Nephron progenitor cell (in vitro differentiated cells): ENCODE data around the gene VPS13D.

ENCODE experiments used
- DNase-seq: peaks from one replicate; pipeline ENCODE4 v3.0.0; 2021
- H3K27ac Mint-ChIP-seq: 2 replicates; pipeline ENCODE4 v1.8.0; 2021; ENCODE audit warnings: mild to moderate bottlenecking, moderate library complexity, mixed read lengths
- H3K27me3 Mint-ChIP-seq: 2 replicates; pipeline ENCODE4 v1.8.0; 2021; ENCODE audit warnings: mild to moderate bottlenecking, low read depth, mixed read lengths; ENCODE audit not compliant: poor library complexity
- H3K36me3 Mint-ChIP-seq: 2 replicates; pipeline ENCODE4 v1.8.0; 2021; ENCODE audit warnings: low read depth, mixed read lengths
- H3K4me1 Mint-ChIP-seq: 2 replicates; pipeline ENCODE4 v1.8.0; 2021; ENCODE audit warnings: mixed read lengths
- H3K4me3 Mint-ChIP-seq: 2 replicates; pipeline ENCODE4 v1.8.0; 2021; ENCODE audit warnings: mild to moderate bottlenecking, moderate library complexity, mixed read lengths
- H3K9me3 Mint-ChIP-seq: 2 replicates; pipeline ENCODE4 v1.8.0; 2021; ENCODE audit warnings: mild to moderate bottlenecking, moderate library complexity, mixed read lengths
- CTCF ChIP-seq: fragments of 200-600 bp; sonication (generic); IDR thresholded peaks from 2 replicates; pipeline ENCODE4 v1.5.0; 2021; ENCODE audit warnings: antibody characterized with exemption

Gene VPS13D

DNA sequence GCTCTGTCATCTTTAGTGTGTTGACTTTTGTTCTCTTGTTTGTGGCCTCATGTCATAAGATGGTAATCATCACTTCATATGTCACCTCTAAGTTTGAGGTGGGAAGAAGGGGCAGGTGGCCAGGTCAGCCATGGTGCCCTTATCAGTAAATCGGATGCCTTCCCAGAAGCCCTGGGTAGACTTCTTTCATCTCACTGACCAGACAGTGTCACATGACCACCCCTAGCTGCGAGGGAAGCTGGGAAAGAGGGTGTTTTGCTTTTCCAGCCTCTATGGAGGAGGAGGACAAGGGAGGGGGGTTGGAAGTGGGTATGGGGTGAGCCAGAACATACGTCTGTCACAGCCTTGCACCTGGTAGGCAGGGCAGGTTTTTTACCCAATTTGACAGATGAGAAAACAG lies 34.4 kb upstream of the VPS13D start:
- Mint-ChIP-seq H3K27ac (no peak overlapping the region), H3K4me3 (no peak overlapping the region), H3K36me3 (no peaks in the 10 kb centered on the region), H3K9me3 (no peaks in the 10 kb centered on the region), H3K27me3 (peaks cover under 1% of the 10 kb centered on the region), H3K4me1 (peaks cover 40% of the 10 kb centered on the region)
- no peak for TF ChIP-seq CTCF
- DNase-seq: no peak

DNA sequence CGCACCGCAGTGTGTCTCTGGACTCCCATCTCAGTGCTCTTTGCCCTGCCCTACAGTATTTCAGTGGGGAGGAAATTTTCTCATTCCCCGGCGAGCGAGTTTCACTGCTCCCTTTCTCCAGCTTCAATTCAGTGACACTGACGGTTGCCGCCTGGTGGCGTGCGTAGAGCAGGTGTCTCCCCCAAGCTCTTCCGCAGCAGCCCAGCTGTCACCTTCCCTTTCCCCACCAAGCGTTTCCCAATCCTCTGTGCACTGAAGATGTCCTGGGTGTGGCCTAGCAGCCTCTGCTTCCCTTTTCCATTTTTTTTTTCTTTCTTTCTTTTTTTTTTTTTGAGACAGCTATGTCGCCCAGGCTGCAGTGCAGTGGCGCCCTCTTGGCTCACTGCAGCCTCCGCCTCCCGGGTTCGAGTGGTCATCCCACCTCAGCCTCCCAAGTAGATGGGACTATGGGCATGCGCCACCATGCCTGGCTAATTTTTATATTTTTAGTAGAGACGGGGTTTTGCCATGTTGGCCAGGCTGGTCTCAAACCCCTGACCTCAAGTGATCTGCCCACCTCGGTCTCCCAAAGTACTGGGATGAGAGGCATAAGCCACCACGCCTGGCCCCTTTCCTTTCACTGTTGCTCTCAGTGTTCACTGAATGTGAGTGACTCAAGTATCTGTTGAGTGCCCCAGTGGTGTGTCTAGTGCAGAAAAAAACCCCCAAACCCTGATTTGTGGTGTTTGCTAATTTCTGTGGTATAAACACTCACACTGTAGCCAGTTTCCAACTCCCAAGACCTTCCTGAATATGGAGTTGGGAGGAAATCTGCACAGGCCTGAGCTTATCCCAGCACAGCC lies 33.0 kb upstream of the VPS13D start:
- Mint-ChIP-seq H3K27me3 (peaks cover 3% of the 10 kb centered on the region), H3K9me3 (no peaks in the 10 kb centered on the region), H3K4me1 (peaks cover 41% of the 10 kb centered on the region), H3K4me3 (no peak overlapping the region), H3K27ac (no peak overlapping the region), H3K36me3 (no peaks in the 10 kb centered on the region)
- peak; percentile 30 for TF ChIP-seq CTCF
- DNase-seq: no peak

DNA sequence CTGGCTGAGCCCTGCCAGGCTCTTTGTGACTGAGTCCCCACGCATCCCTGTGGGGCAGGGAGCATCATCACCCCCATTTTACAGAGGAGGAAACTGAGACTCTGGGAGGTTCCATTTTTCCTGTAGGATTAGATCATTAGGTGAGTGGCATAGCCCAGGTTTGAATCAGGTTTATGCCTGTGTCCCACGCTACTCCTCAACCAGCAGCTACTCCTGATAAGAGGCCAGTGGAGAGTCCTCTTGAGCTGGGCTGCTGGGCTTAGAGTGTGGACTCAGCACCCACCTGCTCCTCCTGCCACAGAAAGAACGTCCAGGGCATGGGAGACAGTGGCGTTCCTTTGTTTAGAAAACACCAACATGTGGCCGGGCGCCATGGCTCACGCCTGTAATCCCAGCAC lies 32.3 kb upstream of the VPS13D start:
- Mint-ChIP-seq H3K4me3 (no peak overlapping the region), H3K27me3 (peaks cover 3% of the 10 kb centered on the region), H3K9me3 (no peaks in the 10 kb centered on the region), H3K4me1 (peaks cover 45% of the 10 kb centered on the region), H3K36me3 (no peaks in the 10 kb centered on the region), H3K27ac (no peak overlapping the region)
- no peak for TF ChIP-seq CTCF
- DNase-seq: no peak

- H3K9me3 Mint-ChIP-seq: no peaks in the 10 kb centered on the region
- no peak for TF ChIP-seq CTCF
- no peaks in the 10 kb centered on the region for H3K36me3 Mint-ChIP-seq
- DNase-seq: no peak
- peaks cover 14% of the 10 kb centered on the region for H3K27me3 Mint-ChIP-seq
- H3K4me3 Mint-ChIP-seq: no peak overlapping the region
- H3K4me1 Mint-ChIP-seq: peaks cover 53% of the 10 kb centered on the region
- H3K27ac Mint-ChIP-seq: no peak overlapping the region
These were observed 29.6 kb upstream of the VPS13D start for GRCh38 chr1:12200208-12200607.

DNA sequence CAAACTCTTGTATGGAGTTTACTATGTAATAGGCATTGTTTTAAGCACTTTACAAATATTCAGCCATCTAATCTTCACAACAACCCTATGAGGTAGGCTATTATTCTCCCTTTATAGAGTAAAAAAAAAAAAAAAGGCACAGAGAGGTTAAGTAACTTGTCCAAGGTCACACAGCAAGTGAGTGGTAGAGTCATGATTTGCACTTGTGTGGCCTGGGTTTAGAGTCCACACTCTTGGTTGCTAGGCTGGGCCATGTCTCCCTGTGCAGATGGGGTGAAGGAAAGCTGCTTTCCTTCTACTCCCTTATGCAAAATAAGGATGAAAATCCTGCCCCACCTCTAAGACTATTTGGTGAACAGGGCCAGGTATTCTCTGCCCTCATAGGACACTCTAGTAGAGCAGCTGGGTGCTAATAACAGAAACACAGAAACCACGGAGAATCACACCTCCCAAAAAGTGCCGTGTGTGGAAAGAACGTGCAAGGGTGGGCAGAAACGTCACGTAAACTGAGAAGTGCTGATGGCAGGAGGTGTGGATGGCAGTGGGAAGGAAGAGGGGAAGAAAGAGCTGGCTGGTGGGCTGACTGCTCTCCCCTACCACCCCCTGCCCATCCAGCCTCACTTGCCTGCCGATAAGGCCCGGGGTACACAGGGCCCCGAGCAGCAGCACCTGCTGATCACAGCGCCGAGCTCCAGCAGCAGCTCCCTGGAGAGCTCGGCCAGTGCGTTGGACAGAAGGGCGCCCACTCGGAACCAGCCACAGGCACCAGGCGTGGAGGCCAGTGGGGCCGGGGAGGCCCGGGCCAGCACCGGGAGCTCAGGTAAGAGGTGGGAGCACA lies 28.3 kb upstream of the VPS13D start:
- peak overlapping the region; percentile 80 for H3K27ac Mint-ChIP-seq
- peaks cover 46% of the 10 kb centered on the region for H3K4me1 Mint-ChIP-seq
- H3K36me3 Mint-ChIP-seq: no peaks in the 10 kb centered on the region
- no peaks in the 10 kb centered on the region for H3K9me3 Mint-ChIP-seq
- DNase-seq: no peak
- no peak for TF ChIP-seq CTCF
- no peak overlapping the region for H3K4me3 Mint-ChIP-seq
- H3K27me3 Mint-ChIP-seq: peaks cover 14% of the 10 kb centered on the region
